Gastroesophageal sphincter (tissue), 4 donors: ENCODE results near the gene ANKRD13B. TPM values are rescaled to one million over a fixed set of nuclear protein-coding genes. Genes with fewer than 3 reads are reported as not detected.

Source experiments
- ATAC-seq: fragments of 150-250 bp; one replicate; pipeline ENCODE4 v1.9.1; 2016; ENCODE audit warnings: mild to moderate bottlenecking, moderate library complexity
- H3K27ac ChIP-seq, 4 donors: fragments of 200-600 bp; sonication (generic) in 3 of 4; 1 replicate in 3 of 4; 2 replicates in 1 of 4; pipeline ENCODE4 v1.5.1; 2016 to 2019
- H3K27me3 ChIP-seq: fragments of 200-600 bp; sonication (generic); one replicate; pipeline ENCODE4 v1.5.1; 2019
- H3K36me3 ChIP-seq, 2 donors: fragments of 200-600 bp; sonication (generic); one replicate each; pipeline ENCODE4 v1.5.1; 2019; ENCODE audit warnings: control low read depth in 1 of 2
- H3K4me1 ChIP-seq, 3 donors: fragments of 200-600 bp; sonication (generic); 1 replicate in 2 of 3; 2 replicates in 1 of 3; pipeline ENCODE4 v1.5.1; 2016 to 2019; ENCODE audit warnings: control low read depth in 2 of 3
- H3K4me3 ChIP-seq, 2 donors: fragments of 200-600 bp; sonication (generic); one replicate each; pipeline ENCODE4 v1.5.1; 2019; ENCODE audit warnings: mild to moderate bottlenecking in 1 of 2, moderate library complexity in 1 of 2
- H3K9me3 ChIP-seq, 3 donors: fragments of 200-600 bp; sonication (generic); one replicate each; pipeline ENCODE4 v1.5.1; 2017 to 2019; ENCODE audit warnings: control low read depth in 2 of 3
- EP300 ChIP-seq: sonication (generic); formaldehyde crosslinking; IDR thresholded peaks from one replicate; pipeline ENCODE4 v1.6.1; 2017; ENCODE audit warnings: antibody characterized with exemption, mild to moderate bottlenecking
- POLR2A ChIP-seq, 2 donors: fragments of 450-650 bp; IDR thresholded peaks; one replicate each; pipeline ENCODE4 v1.6.1; 2017; ENCODE audit warnings: antibody characterized with exemption in 2 of 2, mild to moderate bottlenecking in 2 of 2, moderate library complexity in 1 of 2
- POLR2AphosphoS5 ChIP-seq: sonication (generic); formaldehyde crosslinking; IDR thresholded peaks from one replicate; pipeline ENCODE4 v1.6.1; 2017; ENCODE audit warnings: antibody characterized with exemption
- WGBS, 2 donors: methylation state at CpG; one replicate each; pipeline ENCODE4 v1.1.5; 2018; ENCODE audit warnings: low coverage in 1 of 2; 5-methylcytosine and 5-hydroxymethylcytosine counted together
- total RNA-seq, 4 donors: library from RNA; depleted of rRNA; stranded (reverse); fragments of >200 nt; gene quantifications; one replicate each; pipeline ENCODE4 v1.1.0, GENCODE V29; 2016
- TF ChIP-seq, protein P1 (sequence below), 4 experiments: fragments of 200-600 bp in 2 of 4; fragments of 450-650 bp in 2 of 4; sonication (generic) in 1 of 4; IDR thresholded peaks; one replicate each; pipeline ENCODE4 v1.5.1; 2017 to 2019; ENCODE audit warnings: antibody characterized with exemption in 4 of 4, mild to moderate bottlenecking in 2 of 4, moderate library complexity in 2 of 4

Gene ANKRD13B
- total RNA-seq, 4 donors from 2014 or later: 4.4 to 22.8 (median 10.0) TPM

DNA sequence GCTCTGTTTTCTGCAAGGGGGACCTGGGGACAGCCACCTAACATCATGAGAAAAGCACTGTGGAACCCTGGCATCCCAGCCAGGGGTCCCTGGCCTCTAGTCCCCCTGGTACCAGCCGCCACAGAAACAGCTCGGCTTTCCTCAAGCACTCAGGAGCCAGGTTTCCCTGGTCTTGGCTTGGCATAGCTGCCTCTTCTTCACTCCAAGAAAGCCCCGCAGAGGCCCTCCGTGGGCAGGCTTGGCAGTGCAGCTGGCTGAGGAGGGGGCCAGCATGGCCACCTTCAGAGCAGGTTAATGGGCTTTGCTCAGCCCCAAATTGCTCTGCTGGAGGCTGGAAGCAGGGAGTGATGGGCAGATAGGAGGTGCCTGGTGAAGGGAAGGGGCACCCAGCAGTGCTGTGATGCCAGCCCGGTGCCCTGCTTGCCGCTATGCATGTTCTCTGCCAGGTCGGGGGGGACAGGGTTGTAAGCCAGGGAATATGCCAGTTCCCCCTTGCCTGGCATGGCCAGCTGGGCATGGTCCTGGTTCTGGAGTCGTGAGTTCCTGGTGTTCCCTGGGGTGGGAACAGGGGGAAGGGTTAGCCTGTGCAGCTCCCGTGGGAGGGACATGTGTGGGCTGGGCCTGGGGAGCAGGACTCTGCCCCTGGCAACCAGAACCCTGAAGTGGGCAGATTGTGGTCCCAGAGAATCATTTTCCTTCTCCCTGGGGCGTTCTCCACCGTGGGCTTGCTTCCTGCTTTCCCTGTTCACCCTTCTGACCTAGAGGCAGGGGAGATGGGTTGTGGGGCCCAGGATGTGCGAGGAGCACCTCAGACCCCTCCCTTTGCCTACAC lies 3.2 kb downstream of the ANKRD13B start:
- 80% methylated on average over 1 of the region's 12 CpGs; no CpG with 5 or more reads in 1 of the 2 donors for WGBS, 2 donors
- no peaks in the 10 kb centered on the region for H3K27me3 ChIP-seq
- TF ChIP-seq EP300 (no peak), POLR2AphosphoS5 (no peak), POLR2A (IDR thresholded peaks at IDR 0.05) (no peak)
- TF ChIP-seq, protein P1, sequence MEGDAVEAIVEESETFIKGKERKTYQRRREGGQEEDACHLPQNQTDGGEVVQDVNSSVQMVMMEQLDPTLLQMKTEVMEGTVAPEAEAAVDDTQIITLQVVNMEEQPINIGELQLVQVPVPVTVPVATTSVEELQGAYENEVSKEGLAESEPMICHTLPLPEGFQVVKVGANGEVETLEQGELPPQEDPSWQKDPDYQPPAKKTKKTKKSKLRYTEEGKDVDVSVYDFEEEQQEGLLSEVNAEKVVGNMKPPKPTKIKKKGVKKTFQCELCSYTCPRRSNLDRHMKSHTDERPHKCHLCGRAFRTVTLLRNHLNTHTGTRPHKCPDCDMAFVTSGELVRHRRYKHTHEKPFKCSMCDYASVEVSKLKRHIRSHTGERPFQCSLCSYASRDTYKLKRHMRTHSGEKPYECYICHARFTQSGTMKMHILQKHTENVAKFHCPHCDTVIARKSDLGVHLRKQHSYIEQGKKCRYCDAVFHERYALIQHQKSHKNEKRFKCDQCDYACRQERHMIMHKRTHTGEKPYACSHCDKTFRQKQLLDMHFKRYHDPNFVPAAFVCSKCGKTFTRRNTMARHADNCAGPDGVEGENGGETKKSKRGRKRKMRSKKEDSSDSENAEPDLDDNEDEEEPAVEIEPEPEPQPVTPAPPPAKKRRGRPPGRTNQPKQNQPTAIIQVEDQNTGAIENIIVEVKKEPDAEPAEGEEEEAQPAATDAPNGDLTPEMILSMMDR (IDR thresholded peaks at IDR 0.05): no peak
- ATAC-seq: no peak
- H3K9me3 ChIP-seq: no peaks in the 10 kb centered on the region
- H3K4me3 ChIP-seq: no peak overlapping the region
- peaks cover 0 to 62% (median 34%) of the 10 kb centered on the region in 3 donors for H3K4me1 ChIP-seq
- no peaks in the 10 kb centered on the region for H3K36me3 ChIP-seq
- peak overlapping the region in 1 of 4 donors; percentile 24 for H3K27ac ChIP-seq

DNA sequence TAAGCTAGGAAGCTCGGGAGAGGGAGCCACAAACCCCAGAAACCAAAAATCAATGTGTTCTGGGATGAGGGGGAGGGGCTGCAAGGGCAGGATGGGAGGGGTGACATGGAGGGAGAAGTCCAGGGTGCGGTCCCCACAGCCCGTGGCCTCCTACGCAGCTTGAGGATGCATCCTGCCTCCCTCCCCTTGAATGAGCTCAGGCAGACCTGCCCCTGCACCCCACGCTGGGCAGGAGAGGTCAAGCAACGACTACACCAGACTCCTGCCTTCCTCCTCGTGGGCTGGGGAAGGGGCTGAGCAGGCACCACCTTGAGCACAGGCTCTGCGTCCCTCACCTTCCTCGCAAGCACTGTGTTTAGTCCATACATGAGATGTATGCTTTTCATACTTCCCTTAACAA lies 3.9 kb downstream of the ANKRD13B start:
- Histone ChIP-seq H3K36me3 (no peaks in the 10 kb centered on the region), H3K27ac (peak overlapping the region in 1 of 4 donors; percentile 24), H3K4me1 (peaks cover 0 to 55% (median 27%) of the 10 kb centered on the region in 3 donors), H3K27me3 (no peaks in the 10 kb centered on the region), H3K9me3 (no peaks in the 10 kb centered on the region), H3K4me3 (no peak overlapping the region)
- ATAC-seq: no peak
- TF ChIP-seq, protein P1 (IDR thresholded peaks at IDR 0.05): no peak
- TF ChIP-seq POLR2AphosphoS5 (no peak), POLR2A (IDR thresholded peaks at IDR 0.05) (no peak), EP300 (no peak)
- WGBS, 2 donors: 40 to 42% methylated on average over 2 of the region's 9 CpGs

DNA sequence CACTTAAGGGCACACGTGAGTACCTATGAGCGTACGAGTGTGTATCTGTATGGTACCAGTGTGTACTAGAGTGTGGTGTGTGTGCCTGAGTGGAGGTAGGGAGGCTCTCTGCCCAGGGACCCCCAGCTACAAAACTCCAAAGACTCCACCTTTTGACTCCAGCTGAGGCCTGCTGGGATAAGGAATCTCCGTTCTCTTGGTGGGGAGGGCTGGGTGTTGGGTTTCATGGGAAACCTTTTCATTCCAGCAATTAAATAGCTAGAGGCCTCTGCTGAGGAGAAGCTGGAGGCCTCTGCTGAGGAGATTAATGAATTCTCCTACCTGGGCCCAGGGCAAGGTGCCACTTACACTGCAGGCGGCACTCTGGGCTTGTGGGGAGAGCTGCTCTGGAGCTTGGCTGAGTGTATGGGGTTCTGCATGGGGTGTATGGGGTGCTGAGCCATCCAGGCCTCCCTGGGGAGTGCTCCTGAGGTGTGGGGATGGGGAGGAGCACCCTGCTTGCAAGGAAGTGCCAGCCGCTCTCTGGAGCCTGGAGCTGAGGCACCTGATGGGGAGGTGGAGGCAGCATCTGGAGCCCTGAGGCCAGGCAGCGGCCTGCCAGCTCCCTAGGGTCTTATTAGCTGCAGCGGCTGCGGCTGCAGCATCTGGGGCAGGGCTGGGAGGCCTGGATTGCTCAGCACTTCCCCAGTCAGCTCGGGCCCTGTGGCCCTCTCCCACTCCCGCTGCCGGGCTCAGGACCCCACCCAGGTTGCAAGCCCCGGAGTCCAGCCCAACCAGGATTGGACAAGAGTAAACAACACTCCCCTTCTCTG lies 4.6 kb downstream of the ANKRD13B start:
- ATAC-seq: no peak
- H3K27ac ChIP-seq: peak overlapping the region in 1 of 4 donors; percentile 24
- H3K36me3 ChIP-seq: no peaks in the 10 kb centered on the region
- TF ChIP-seq EP300 (no peak), POLR2A (IDR thresholded peaks at IDR 0.05) (no peak), POLR2AphosphoS5 (no peak)
- TF ChIP-seq, protein P1 (IDR thresholded peaks at IDR 0.05): no peak
- H3K4me1 ChIP-seq: peaks cover 0 to 48% (median 20%) of the 10 kb centered on the region in 3 donors
- H3K9me3 ChIP-seq: no peaks in the 10 kb centered on the region
- H3K27me3 ChIP-seq: no peaks in the 10 kb centered on the region
- no peak overlapping the region for H3K4me3 ChIP-seq
- 83% methylated on average over 2 of the region's 13 CpGs; no CpG with 5 or more reads in 1 of the 2 donors for WGBS, 2 donors

DNA sequence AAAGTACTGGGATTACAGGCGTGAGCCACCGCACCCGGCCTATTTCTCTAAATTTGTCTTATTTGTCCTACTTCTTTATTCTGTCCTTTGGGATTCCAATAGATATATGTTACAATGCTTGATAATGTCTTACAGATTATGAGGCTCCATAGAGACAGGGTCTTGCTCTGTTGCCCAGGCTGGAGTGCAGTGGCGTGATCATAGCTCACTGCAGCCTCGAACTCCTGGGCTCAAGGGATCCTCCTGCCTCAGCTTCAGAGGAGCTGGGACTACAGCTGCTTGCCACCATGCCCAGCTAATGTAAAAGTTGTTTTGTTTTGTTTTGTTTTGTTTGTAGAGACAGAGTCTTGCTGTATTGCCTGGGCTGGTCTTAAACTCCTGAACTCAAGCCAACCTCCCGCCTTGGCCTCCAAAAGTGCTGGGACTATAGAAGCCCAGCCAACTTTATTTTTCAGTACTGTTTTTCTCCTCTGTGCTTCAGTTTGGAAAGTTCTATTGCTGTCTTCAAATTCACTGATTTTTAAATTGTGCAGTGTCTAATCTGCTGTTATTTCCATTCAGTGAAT lies 10.3 kb downstream of the ANKRD13B start:
- Histone ChIP-seq H3K4me3 (no peak overlapping the region), H3K9me3 (no peaks in the 10 kb centered on the region), H3K27me3 (no peaks in the 10 kb centered on the region), H3K4me1 (peaks cover 0 to 6% (median 0%) of the 10 kb centered on the region in 3 donors), H3K27ac (no peak overlapping the region), H3K36me3 (no peaks in the 10 kb centered on the region)
- no peak for ATAC-seq
- TF ChIP-seq POLR2AphosphoS5 (no peak), POLR2A (IDR thresholded peaks at IDR 0.05) (no peak), EP300 (no peak)
- TF ChIP-seq, protein P1 (IDR thresholded peaks at IDR 0.05): no peak
- WGBS, 2 donors: 79 to 83% methylated on average over 3 to 6 of the region's 6 CpGs
